ELF-1 (cell line): ENCODE data around the gene CCDC88B.

Experiments
- DNase-seq: peaks from one replicate; pipeline ENCODE4 v3.0.0-alpha.2; 2016; ENCODE audit warnings: low read depth, low spot score

The CCDC88B gene, protein sequence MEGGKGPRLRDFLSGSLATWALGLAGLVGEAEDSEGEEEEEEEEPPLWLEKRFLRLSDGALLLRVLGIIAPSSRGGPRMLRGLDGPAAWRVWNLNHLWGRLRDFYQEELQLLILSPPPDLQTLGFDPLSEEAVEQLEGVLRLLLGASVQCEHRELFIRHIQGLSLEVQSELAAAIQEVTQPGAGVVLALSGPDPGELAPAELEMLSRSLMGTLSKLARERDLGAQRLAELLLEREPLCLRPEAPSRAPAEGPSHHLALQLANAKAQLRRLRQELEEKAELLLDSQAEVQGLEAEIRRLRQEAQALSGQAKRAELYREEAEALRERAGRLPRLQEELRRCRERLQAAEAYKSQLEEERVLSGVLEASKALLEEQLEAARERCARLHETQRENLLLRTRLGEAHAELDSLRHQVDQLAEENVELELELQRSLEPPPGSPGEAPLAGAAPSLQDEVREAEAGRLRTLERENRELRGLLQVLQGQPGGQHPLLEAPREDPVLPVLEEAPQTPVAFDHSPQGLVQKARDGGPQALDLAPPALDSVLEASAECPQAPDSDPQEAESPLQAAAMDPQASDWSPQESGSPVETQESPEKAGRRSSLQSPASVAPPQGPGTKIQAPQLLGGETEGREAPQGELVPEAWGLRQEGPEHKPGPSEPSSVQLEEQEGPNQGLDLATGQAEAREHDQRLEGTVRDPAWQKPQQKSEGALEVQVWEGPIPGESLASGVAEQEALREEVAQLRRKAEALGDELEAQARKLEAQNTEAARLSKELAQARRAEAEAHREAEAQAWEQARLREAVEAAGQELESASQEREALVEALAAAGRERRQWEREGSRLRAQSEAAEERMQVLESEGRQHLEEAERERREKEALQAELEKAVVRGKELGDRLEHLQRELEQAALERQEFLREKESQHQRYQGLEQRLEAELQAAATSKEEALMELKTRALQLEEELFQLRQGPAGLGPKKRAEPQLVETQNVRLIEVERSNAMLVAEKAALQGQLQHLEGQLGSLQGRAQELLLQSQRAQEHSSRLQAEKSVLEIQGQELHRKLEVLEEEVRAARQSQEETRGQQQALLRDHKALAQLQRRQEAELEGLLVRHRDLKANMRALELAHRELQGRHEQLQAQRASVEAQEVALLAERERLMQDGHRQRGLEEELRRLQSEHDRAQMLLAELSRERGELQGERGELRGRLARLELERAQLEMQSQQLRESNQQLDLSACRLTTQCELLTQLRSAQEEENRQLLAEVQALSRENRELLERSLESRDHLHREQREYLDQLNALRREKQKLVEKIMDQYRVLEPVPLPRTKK (N-terminal part only)

DNA sequence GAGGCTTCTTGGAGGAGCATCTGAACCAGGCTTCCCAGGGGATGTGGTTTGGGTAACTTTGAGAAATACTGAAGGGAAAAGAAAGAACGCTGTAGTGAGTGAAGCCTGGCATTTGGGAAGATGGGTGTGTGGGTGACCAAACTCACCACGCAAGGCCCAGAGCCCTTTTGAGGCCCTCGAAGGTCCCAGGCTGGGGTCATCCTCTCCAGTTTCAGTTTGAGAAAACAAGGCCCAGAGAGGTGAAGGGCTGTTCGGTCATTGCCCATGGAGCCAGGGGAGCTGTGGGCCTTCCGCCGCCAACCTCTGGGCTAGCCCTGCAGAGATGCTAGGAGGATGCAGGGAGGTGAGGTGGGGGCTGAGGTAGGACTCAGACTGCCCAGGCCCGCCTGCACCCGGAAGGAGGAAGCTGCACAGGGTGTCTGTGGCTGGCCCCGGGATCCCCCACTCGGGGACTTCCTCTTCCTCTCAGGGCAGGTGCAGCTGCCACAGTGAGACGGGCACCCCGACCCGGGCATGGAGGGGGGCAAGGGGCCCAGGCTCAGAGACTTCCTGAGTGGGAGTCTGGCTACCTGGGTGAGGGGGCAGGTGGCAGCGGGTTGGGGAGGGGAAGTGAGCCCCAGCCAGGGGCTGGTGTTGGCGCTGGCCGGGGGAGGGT is at the start of gene CCDC88B:
TSS of gene CCDC88B (plus strand) at position 451 of the 655 bp plus-strand sequence. CDS start at position 514, 63 bp downstream.
- no peak for DNase-seq

DNA sequence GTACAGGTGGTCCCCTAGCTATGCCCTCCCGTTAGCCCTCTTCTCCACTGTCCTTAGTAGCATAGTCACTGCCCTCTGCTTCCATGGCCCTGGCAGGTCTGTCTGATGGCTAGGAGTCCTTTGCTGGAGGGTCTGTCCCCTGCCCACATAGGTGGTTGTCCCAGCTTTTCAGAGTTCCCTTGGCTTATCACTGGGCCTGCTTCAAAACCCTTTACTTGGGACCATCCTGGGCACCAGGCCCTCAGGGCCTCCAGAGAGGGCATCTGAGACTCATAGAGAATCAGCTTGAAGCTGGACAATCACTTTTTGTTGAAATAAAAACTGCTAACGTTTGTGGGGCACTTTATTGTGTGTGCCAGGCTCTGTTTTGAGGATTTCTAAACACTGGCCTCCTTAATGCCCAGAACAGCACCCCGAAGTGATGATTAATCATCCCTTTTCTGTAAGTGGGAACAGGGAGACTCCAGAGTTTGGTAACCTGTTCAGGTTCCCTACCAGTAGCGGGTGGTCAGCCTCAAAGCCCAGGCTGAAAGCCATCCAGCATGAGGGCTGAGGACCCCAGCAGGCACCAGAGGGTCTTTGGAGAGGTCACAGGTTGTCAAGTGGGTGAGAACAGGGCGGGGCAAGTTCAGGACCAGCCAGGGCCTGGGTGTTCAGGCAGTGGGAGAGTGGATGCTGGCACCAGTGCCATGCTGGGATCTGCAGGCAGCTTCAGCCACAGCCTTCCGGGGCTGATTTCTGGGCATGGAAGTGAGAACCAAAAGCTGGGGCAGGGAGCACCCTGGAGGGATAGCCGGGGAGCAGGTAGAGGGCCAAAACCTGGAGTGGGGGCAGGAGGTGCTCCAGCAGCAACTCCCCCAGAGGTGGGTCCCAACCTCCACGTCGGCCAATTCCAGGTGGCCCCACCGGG is 49.4 kb upstream of the CCDC88B start:
- no peak for DNase-seq

DNA sequence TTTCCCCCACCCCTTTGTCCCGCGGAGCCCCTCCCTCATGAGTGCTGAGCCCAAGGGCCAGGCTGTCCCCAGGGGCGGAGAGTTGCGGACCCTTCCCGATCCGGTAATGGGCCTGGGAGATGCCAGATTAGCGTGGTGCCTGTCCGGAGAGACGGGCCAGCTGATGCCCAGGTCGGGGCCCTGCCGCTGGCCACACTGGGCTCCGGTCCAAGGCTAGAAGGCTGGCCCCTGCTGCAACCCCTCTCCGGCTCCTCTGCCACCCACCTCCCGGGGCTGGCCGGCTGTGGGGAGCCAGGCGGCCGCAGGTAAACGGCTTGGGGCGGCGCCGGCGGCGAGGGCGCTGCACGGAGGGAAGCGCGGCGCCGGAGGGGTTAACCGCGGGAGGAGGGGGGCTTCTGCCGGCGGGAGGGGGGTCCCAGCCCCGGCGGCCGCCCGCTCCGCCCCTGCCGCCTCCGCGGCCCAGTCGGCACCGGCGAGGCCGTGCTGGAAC is 48.7 kb upstream of the CCDC88B start, which contains the start of gene KCNK4:
TSS of gene KCNK4 (plus strand) at position 41 of the 490 bp plus-strand sequence. CDS start 1,717 bp downstream, outside the sequence.
- DNase-seq = no peak

DNA sequence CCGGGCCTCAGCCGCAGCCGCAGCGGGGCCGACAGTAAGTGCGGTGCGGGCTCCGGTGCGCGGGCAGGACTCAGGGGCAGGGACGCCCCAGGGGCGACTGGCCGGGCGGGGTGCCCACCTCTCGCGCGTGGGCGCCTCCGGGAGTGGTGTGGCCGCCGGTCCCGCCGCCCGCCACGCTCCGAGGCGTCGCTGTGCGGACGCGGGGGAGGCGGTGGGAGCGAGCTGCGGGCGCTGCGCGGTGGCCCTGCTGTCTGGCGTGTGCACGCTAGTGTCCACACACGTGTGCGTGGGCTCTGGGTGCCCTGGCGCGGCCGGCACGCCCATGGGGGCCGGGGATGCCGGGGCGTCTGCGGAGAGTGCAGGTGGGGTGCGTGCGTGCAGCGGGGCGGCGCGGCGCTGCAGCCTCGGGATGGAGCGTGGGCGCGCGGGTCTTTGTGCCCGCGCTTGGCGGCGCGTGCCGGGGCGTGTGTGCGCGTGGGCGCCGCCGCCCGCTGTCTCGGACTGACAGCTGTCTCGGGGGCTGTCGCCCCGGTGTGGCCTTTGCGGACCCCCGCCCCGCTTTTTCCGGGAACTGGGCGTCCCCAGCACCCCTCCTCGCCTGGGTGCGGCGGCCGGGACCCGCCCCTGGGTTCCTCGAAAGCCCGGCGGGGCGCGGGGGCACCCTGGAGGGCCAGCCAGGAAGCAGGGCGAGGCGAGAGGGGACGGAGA is 48.1 kb upstream of the CCDC88B start:
- DNase-seq = no peak

DNA sequence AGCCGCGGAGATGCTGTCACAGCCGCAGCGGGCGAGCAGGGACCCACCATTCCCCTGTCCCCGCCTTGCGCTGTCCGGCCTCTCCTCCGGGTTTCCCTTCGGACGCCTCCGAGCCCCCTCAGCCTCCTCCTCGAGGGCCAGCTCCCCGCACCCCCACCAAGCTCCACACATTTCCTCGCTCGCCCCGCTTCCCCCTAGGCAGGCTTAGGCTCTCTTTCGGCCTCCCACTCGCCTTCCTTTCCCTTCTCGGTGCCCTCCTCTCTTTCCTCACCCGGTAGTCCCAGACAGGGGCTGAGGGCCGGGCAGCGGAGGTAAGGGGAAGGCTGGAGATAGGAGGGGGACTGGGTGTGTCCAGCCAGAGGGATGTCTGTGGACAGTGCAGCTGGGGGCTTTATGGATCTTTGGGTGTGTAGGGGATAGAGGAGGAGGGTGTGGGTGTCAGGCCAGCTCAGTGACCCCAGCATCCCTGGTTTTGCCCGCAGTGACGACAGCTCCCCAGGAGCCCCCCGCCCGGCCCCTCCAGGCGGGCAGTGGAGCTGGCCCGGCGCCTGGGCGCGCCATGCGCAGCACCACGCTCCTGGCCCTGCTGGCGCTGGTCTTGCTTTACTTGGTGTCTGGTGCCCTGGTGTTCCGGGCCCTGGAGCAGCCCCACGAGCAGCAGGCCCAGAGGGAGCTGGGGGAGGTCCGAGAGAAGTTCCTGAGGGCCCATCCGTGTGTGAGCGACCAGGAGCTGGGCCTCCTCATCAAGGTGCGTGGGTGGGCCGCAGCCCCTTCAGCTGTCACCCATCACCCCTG is 47.3 kb upstream of the CCDC88B start:
- no peak for DNase-seq

DNA sequence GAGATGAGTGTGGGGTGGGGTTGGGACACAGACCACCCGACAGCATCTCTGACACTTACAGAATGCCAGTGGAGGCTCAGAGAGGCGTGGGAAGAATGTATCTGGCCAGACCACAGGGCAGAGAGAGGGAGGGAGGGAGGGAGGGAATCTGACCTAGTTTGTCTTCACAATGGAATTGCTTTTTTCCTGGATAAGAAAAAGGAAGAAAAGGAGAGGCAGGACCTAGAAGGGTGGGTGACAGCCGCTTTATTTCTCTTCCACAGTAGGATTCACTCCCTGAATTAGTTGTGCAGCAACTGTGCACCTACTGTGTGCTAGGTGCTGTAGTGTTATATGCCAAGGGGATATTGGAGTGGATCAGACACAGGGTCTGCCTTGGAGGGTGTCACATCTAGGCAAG is 45.2 kb upstream of the CCDC88B start:
- no peak for DNase-seq

DNA sequence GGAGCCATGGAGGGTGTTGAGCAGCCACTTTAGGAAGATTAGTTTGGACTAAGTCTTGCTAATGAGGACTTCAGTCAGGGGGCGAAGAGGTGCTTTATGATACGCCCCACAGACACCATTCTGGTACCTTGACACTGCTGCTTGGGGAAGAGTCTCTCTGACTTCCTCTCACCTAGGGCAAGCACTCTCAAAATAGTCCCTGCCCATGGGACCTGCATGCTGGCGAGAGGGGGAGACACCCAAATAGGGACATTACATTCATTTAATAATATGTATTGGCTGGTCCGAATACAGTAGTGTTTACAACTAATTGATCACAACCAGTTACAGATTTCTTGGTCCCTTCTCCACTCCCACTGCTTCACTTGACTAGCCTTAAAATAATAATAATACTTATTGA is 44.2 kb upstream of the CCDC88B start:
- DNase-seq = no peak

DNA sequence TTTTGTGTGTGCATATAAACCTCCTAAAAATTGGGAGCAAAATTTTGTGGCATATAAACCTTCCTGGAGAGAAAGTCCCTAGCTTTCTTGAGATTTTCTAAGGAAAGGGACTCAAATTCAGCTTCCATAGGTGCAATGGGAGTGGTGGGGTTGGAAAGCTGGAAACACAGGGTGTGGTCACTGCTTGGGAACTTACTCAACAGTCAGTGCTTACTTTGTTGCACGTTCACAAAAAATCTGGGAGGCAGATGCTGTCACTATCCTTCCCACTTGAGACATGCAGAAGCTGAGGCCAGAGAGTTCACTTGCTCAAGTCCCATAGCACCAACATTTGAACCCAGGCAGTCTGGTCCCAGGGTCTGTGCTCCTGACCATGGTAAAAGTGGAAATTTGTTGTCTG is 43.8 kb upstream of the CCDC88B start:
- no peak for DNase-seq

DNA sequence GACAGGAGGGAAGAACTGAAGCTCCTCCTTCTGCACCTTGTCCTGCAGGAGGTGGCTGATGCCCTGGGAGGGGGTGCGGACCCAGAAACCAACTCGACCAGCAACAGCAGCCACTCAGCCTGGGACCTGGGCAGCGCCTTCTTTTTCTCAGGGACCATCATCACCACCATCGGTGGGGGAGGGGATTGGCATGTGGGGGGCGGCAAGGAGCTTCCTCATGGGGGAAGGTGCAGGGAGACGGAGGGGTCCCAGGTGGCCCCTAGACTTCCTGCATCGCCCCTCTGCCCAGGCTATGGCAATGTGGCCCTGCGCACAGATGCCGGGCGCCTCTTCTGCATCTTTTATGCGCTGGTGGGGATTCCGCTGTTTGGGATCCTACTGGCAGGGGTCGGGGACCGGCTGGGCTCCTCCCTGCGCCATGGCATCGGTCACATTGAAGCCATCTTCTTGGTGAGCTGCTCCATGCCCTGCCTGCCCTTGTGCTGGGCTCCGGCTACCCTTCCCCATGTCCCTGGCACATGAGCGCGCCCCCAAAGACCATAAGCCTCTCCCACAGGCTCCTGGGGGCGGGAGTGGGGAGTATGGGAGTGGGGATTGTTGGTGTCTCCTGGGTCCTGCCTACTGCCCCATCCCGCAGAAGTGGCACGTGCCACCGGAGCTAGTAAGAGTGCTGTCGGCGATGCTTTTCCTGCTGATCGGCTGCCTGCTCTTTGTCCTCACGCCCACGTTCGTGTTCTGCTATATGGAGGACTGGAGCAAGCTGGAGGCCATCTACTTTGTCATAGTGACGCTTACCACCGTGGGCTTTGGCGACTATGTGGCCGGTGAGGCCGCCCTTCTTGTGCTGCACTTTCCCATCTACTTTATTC is 42.9 kb upstream of the CCDC88B start:
- DNase-seq = no peak

DNA sequence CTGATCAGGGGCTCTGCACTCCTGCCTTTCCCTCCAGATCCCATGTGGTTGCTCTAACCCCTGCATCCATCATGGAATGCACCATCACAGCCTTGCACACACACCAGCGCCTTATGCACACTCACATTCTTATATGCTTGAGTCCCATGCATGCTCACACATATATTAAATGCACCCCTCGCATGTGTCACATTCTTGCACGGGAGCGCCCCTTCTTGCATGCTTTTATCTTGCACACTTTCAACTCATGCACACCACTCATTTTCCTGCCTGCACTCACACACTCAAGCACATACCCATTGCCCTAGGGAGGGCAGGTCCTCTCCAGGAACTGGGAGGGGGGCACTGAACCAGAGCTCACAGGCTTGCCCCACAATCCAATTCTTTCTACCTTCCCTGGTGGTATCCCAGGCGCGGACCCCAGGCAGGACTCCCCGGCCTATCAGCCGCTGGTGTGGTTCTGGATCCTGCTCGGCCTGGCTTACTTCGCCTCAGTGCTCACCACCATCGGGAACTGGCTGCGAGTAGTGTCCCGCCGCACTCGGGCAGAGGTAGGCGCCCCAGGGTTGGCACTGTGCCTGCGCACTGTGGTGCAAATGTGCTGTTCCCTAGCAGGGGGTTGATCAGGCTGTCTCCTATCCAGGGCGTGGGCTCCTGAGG is 42.2 kb upstream of the CCDC88B start:
- DNase-seq = no peak

DNA sequence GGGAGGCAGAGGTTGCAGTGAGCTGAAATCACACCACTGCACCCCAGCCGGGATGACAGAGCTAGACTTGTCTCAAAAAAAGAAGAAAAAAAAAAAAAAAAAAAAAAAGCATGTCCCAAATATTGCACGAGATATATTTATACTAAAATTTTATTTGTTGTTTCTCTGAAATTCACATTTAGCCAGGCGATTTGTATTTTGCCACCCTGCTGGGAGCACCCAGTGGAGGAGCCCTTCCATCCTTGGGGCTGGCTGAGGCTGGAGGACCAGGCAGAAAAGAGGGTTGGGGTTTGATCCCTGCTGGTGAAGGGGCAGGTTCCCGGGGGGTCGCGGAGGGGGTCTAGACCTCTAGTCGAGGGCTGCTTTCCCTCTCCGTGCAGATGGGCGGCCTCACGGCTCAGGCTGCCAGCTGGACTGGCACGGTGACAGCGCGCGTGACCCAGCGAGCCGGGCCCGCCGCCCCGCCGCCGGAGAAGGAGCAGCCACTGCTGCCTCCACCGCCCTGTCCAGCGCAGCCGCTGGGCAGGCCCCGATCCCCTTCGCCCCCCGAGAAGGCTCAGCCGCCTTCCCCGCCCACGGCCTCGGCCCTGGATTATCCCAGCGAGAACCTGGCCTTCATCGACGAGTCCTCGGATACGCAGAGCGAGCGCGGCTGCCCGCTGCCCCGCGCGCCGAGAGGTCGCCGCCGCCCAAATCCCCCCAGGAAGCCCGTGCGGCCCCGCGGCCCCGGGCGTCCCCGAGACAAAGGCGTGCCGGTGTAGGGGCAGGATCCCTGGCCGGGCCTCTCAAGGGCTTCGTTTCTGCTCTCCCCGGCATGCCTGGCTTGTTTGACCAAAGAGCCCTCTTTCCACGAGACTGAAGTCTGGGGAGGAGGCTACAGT is 40.8 kb upstream of the CCDC88B start:
- DNase-seq = peak; percentile 20

DNA sequence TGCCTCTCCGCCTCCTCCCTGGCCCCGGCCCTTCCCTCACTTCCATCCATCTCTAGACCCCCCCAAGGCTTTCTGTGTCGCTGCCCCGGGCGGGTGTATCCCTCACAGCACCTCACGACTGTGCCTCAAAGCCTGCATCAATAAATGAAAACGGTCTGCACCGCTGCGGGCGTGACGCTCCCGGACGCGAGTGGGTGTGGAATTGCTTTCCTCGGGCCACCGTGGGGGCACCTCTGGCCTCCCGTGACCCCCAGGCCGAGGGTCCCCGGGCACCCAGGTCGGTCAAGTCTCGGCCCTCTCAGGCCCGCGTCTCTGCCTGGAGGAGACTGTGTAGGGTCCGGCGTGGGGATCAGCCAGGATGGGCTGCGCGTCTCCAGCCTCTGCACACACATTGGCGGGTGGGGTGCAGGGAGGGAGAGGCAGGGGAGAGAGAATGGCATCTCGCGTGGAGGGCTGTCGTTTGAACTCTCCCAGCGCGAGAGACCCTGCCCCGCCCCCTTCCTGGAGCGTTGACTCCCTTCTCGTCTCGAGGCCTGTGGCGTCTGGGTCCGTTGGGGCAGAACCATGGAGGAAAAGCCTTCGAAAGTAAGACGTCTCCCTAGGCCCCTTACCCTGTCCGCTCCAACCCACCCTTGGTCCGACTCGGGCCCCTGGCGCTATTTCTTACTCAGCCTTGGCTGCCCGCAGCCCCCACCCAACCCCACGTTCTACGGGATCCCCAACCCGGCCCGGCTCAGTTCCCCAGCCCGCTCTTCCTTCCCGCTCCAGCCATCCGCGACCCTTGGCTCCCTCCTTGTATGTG is 40.0 kb upstream of the CCDC88B start, which contains the start of gene CATSPERZ:
TSS of gene CATSPERZ (plus strand) at position 512 of the 802 bp plus-strand sequence. CDS start at position 565, 53 bp downstream.
- no peak for DNase-seq

DNA sequence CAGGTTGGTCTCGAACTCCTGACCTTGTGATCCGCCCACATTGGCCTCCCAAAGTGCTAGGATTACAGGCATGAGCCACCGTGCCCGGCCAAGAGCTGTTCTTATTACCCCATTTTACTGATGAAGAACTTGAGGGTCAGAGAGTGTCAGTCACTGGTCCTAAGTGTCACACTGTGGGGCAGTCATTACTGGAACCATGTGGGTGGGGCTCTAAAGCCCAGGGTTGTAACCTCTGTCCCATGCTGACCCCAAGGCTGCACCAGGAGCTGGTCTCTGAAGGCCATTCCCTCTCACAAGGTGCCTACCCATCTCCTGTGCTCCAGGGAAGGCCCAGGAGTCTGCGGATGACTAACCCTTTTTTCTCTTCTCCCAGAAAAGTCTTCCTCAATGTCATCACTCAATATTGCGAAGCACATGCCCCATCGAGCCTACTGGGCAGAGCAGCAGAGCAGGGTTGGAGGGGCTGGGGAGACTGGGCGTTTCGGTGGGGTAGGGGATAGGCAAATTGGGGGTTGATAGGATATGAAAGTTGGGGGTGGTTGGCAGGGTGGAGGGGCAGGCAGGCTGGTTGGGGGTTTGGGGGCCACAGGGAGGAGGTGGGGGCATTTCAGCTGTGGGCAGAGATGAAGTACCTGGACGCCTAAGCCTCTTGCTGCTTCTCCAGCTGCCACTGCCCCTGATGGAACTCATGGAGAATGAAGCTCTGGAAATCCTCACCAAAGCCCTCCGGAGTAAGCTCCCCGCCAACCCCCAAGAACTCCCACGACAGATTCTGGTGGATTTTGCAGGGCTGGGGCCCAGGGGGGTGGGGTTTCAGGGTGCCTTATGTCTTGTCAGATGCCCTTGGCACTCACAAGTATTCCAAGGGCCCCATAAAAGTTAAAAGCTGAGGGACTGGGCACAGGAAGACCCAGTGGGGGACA is 36.6 kb upstream of the CCDC88B start:
- no peak for DNase-seq

DNA sequence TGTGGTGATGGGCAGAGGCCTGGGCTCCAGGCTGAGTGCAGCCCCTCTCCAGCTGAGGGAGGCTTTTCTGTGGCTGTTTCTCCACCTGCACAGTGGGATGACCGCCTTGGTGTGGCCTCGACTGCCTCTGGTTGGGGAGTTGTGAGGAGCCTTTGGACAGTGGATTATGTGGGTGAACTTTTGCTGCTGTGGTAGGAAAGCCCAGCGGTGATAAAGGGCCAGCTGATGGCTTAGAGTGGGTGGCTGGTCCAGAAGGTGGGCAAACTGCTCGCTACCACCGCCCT is 36.0 kb upstream of the CCDC88B start:
- no peak for DNase-seq
